ENCODE results near the gene CAMK2G. TPM values are rescaled to one million over a fixed set of nuclear protein-coding genes. Genes with fewer than 3 reads are reported as not detected.
"Not testable (repeated sequence)": the region's sequence is repeated elsewhere in the genome, so short reads cannot be mapped to it uniquely, and the experiment has no call there.

The CAMK2G gene
- total RNA-seq = 10 to 100 TPM; 48.6 to 67.5 (median 51.7) TPM

DNA sequence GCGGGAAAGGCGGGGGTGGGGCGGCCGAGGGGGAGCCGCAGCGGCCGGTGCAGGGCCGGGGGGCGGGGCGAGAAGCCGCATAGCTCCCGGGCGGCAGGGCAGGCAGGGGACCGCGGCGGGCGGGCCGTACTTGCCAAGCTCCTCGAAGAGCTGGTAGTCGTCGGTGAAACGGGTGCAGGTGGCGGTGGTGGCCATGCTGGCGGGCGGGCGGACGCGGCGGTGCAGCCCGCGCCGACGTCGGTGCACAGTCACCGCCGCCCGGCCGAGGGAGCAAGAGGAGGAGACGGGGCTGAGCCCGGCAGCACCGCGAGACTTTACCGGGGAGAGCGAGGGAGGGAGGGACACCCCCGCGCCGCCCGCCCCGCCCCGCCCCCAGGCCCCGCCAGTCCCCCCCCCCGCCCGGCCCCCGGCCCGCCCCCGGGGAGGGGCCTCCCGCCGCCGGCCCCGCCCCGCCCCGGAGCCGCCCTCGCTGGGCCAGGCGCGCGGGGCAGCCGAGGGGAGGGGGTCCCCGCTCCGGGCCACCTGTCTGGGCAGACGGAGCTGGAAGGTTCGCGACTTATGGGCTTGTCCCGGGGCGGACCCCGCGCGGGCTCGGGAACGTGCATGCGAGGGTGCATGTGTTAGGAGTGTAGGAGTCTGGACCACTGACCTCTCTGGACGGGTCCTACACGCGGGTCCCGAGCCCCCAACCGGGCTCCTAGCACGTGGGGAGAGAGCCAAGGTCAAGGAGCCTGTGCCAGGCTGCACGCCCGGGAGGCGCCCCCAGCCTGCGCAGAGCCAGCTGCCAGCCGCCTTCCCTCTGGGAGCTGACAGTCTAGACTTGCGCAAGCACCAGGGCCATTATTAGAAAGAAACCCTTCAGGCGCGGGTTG, at the start of gene CAMK2G:
Gene CAMK2G, minus strand, starts transcription at position 289 of the 872 bp plus-strand sequence. Its CDS starts 94 bp downstream, at position 195.
- Histone ChIP-seq H3K9me3 (no peaks in the 10 kb centered on the region), H3K4me3 (peak within 1 kb of the TSS; percentile 77 to 86 (median 78)), H3K27ac (peak within 1 kb of the TSS; percentile 93 to 97 (median 95)), H3K4me1 (peaks cover 52 to 62% of the 10 kb centered on the region in 2 donors), H3K36me3 (peaks cover 0 to 4% of the 10 kb centered on the region in 2 donors), H3K27me3 (no peaks in the 10 kb centered on the region)
- intact Hi-C loops (cut with DNase I; ENCODE audit: low total_unique reads) (loop anchor here (5.0 to 10.0 kb wide), 4 partner anchors 62 to 1240 kb away; partner anchors contain the start of genes NDST2, SAMD8 and ZSWIM8), in situ Hi-C loops (cut with MboI; ENCODE audit: low sequenced_read_pairs in 4 of 4) (no loop called here)
- ATAC-seq = peak; percentile 77 to 79
- DNase-seq = peak; percentile 77 to 86
- peak; percentile 37 to 76 for TF ChIP-seq POLR2A (IDR thresholded peaks at IDR 0.05)
- TF ChIP-seq, protein P1, sequence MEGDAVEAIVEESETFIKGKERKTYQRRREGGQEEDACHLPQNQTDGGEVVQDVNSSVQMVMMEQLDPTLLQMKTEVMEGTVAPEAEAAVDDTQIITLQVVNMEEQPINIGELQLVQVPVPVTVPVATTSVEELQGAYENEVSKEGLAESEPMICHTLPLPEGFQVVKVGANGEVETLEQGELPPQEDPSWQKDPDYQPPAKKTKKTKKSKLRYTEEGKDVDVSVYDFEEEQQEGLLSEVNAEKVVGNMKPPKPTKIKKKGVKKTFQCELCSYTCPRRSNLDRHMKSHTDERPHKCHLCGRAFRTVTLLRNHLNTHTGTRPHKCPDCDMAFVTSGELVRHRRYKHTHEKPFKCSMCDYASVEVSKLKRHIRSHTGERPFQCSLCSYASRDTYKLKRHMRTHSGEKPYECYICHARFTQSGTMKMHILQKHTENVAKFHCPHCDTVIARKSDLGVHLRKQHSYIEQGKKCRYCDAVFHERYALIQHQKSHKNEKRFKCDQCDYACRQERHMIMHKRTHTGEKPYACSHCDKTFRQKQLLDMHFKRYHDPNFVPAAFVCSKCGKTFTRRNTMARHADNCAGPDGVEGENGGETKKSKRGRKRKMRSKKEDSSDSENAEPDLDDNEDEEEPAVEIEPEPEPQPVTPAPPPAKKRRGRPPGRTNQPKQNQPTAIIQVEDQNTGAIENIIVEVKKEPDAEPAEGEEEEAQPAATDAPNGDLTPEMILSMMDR (IDR thresholded peaks at IDR 0.05 in 4 of 5, conservative IDR thresholded peaks at IDR 0.05 in 1 of 5) = no peak

DNA sequence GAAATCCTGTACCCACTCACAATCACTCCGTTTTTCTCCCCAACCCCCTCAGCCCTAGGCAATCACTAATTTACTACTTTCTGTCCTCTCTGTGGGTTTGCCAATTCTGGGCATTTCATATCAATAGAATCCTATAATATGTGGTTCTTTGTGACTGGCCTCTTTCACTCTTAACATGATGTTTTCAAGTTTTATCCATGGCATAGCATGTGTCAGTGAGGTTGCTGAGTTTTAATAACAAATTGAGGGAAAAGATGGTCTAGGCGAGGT, 48.4 kb upstream of the CAMK2G start:
- intact Hi-C loops (cut with DNase I; ENCODE audit: low total_unique reads) = no loop called here
- no peak for ATAC-seq
- H3K27ac ChIP-seq = no peak overlapping the region
- no peaks in the 10 kb centered on the region for H3K36me3 ChIP-seq
- in situ Hi-C loops (cut with MboI; ENCODE audit: low sequenced_read_pairs in 4 of 4) = no loop called here
- H3K4me1 ChIP-seq = peaks cover 0 to 3% of the 10 kb centered on the region in 2 donors
- no peak for DNase-seq
- H3K9me3 ChIP-seq = peaks cover 0 to 3% (median 0%) of the 10 kb centered on the region in 3 donors
- no peaks in the 10 kb centered on the region for H3K27me3 ChIP-seq
- no peak overlapping the region for H3K4me3 ChIP-seq
- TF ChIP-seq, protein P1 (IDR thresholded peaks at IDR 0.05 in 4 of 5, conservative IDR thresholded peaks at IDR 0.05 in 1 of 5) = no peak
- no peak for TF ChIP-seq POLR2A (IDR thresholded peaks at IDR 0.05)

DNA sequence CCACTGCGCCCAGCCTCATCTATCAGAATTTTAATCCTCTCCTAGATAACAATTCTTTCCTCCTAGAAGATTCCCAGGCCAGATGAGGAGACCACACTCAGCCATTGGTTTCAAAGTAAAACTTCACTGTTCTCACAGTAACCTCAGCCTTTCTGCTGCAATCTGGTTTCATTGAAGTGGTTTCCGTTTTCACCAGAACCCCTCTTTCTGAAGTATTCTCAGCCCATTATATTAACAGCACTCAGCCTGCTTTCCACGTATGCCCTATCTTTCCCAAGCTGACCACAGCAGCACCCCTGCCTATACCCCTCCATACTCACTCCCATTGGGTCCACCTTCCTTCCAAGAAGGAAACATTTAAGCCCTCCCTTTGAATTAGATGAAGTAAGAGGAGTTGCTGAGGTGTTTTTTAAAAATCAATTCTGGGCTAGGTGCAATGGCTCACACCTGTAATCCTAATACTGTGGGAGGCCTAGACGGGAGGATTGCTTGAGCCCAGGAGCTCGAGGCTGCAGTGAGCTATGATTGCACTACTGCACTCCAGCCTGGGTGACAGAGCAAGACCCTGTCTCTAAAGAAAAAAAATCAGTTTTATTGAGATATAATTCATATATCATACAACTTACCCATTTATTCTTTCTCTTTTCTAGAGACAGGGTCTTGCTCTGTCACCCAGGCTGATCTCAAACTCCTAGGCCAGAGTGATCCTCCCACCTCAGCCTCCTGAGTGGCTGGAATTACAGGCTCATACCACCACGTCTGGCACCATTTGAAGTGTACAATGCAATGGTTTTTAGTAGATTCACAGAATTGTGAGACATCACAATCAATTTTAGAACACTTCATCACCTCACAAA, 47.9 kb upstream of the CAMK2G start:
- H3K36me3 ChIP-seq = no peaks in the 10 kb centered on the region
- ATAC-seq (no peak), DNase-seq (no peak)
- no peak overlapping the region for H3K27ac ChIP-seq
- in situ Hi-C loops (cut with MboI; ENCODE audit: low sequenced_read_pairs in 4 of 4) (no loop called here), intact Hi-C loops (cut with DNase I; ENCODE audit: low total_unique reads) (no loop called here)
- peaks cover 0 to 3% of the 10 kb centered on the region in 2 donors for H3K4me1 ChIP-seq
- TF ChIP-seq POLR2A (IDR thresholded peaks at IDR 0.05) = no peak
- TF ChIP-seq, protein P1 (IDR thresholded peaks at IDR 0.05 in 4 of 5, conservative IDR thresholded peaks at IDR 0.05 in 1 of 5) = no peak
- peaks cover 0 to 3% (median 0%) of the 10 kb centered on the region in 3 donors for H3K9me3 ChIP-seq
- H3K27me3 ChIP-seq = no peaks in the 10 kb centered on the region
- H3K4me3 ChIP-seq = no peak overlapping the region

DNA sequence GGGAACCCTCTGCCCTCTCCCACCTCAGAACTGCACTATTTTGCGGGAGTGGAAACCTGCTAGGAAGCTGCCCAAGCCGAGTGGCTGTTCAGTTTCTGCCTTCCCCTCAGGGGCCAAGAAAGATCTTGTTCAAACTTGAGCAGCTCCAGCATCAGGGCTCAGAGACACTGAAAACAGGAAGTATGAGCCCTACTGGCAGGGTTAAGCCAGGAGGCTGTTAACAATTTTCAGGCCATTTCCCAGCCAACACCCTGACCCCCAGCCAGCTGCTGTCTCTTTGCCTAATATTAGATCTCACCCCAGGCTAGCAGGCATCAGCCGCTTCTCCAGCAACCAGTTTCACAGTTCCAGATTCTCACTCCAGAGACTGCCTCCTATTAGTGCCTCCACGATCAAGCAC, 45.7 kb upstream of the CAMK2G start:
- Histone ChIP-seq H3K9me3 (peaks cover 0 to 3% (median 0%) of the 10 kb centered on the region in 3 donors), H3K27me3 (no peaks in the 10 kb centered on the region), H3K36me3 (no peaks in the 10 kb centered on the region), H3K27ac (peak overlapping the region; percentile 53 to 71 (median 62)), H3K4me1 (peaks cover 5 to 11% of the 10 kb centered on the region in 2 donors), H3K4me3 (no peak overlapping the region)
- no peak for TF ChIP-seq POLR2A (IDR thresholded peaks at IDR 0.05)
- TF ChIP-seq, protein P1 (IDR thresholded peaks at IDR 0.05 in 4 of 5, conservative IDR thresholded peaks at IDR 0.05 in 1 of 5) = no peak
- in situ Hi-C loops (cut with MboI; ENCODE audit: low sequenced_read_pairs in 4 of 4) (no loop called here), intact Hi-C loops (cut with DNase I; ENCODE audit: low total_unique reads) (no loop called here)
- peak; percentile 72 to 83 for ATAC-seq
- peak; percentile 41 to 58 for DNase-seq

DNA sequence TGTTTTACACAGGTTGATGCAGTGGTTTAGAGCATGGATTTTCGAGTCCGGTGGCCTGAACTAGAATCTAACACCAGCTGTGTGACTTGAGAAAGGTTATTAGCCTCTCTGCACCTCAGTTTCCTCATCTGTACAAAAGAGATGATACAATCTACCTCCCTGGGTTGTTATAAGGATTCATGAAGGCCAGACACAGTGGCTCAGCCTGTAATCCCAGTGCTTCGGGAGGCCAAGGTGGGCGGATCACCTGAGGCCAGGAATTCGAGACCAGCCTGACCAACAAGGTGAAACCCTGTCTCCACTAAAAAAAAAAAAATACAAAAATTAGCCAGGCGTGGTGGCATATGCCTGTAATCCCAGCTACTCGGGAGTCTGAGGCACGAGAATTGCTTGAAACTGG, 45.1 kb upstream of the CAMK2G start:
- H3K36me3 ChIP-seq; intact Hi-C loops (cut with DNase I; ENCODE audit: low total_unique reads); H3K9me3 ChIP-seq; in situ Hi-C loops (cut with MboI; ENCODE audit: low sequenced_read_pairs in 4 of 4); ATAC-seq; DNase-seq; H3K27me3 ChIP-seq; H3K4me3 ChIP-seq: not testable (repeated sequence)
- Histone ChIP-seq H3K4me1 (peaks cover 5 to 14% of the 10 kb centered on the region in 2 donors), H3K27ac (peak overlapping the region; percentile 53 to 71 (median 62))
